ENCODE results near the gene BANF2. TPM values are rescaled to one million over a fixed set of nuclear protein-coding genes. Genes with fewer than 3 reads are reported as not detected.

Gene BANF2
- total and polyA plus RNA-seq, 2 donors = 0.14 to 0.25 TPM

DNA sequence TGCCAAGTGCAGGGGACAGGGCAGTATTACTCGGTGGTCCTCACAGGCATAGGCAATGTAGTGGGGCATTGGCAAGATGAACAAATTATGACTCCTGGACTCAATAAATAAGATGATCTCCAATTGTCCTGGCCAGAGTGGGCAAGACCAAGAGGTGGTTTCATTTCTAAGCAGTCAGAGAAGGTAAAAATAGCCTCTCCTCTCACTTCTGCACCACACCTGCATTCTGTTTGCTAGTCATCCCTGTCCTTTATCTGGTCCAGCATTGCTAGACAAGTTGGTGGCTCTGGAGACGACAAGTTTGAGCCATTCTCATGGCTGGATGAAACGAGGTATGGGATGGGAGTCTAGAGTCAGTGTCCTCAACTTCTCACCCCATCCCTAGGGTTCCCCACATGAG, 83.0 kb downstream of the BANF2 start:
- Histone ChIP-seq H3K4me1 (ENCODE audit: control insufficient read depth in 2 of 2, insufficient read depth in 2 of 2, low read length in 2 of 2) (no peaks in the 10 kb centered on the region), H3K9me3 (ENCODE audit: control insufficient read depth in 2 of 2, insufficient read depth in 1 of 2, low read length in 1 of 2) (no peaks in the 10 kb centered on the region), H3K27ac (ENCODE audit: low read depth in 1 of 2, low read length in 1 of 2) (no peak overlapping the region), H3K4me3 (ENCODE audit: low read length in 2 of 2) (no peak overlapping the region), H3K27me3 (ENCODE audit: control insufficient read depth in 2 of 2, insufficient read depth in 1 of 2, low read length in 1 of 2) (no peaks in the 10 kb centered on the region), H3K36me3 (ENCODE audit: control insufficient read depth in 2 of 2, insufficient read depth in 2 of 2, low read length in 1 of 2) (no peaks in the 10 kb centered on the region)
- no peak for DNase-seq (ENCODE audit: low read depth in 6 of 9, low spot score in 9 of 9)
- WGBS = 79% methylated on average over 3 of the region's 3 CpGs

GRCh38 chr20:17783671-17784070, 83.9 kb downstream of the BANF2 start:
- DNase-seq (ENCODE audit: low read depth in 6 of 9, low spot score in 9 of 9) = no peak
- no peaks in the 10 kb centered on the region for H3K4me1 ChIP-seq (ENCODE audit: control insufficient read depth in 2 of 2, insufficient read depth in 2 of 2, low read length in 2 of 2)
- no peak overlapping the region for H3K27ac ChIP-seq (ENCODE audit: low read depth in 1 of 2, low read length in 1 of 2)
- 34% methylated on average over 6 of the region's 6 CpGs for WGBS
- H3K27me3 ChIP-seq (ENCODE audit: control insufficient read depth in 2 of 2, insufficient read depth in 1 of 2, low read length in 1 of 2) = no peaks in the 10 kb centered on the region
- H3K36me3 ChIP-seq (ENCODE audit: control insufficient read depth in 2 of 2, insufficient read depth in 2 of 2, low read length in 1 of 2) = no peaks in the 10 kb centered on the region
- H3K4me3 ChIP-seq (ENCODE audit: low read length in 2 of 2) = no peak overlapping the region
- no peaks in the 10 kb centered on the region for H3K9me3 ChIP-seq (ENCODE audit: control insufficient read depth in 2 of 2, insufficient read depth in 1 of 2, low read length in 1 of 2)

- H3K27ac ChIP-seq (ENCODE audit: low read depth in 1 of 2, low read length in 1 of 2) = no peak overlapping the region
- no peak for DNase-seq (ENCODE audit: low read depth in 6 of 9, low spot score in 9 of 9)
- H3K36me3 ChIP-seq (ENCODE audit: control insufficient read depth in 2 of 2, insufficient read depth in 2 of 2, low read length in 1 of 2) = no peaks in the 10 kb centered on the region
- 94% methylated on average over 5 of the region's 5 CpGs for WGBS
- no peaks in the 10 kb centered on the region for H3K4me1 ChIP-seq (ENCODE audit: control insufficient read depth in 2 of 2, insufficient read depth in 2 of 2, low read length in 2 of 2)
- no peaks in the 10 kb centered on the region for H3K9me3 ChIP-seq (ENCODE audit: control insufficient read depth in 2 of 2, insufficient read depth in 1 of 2, low read length in 1 of 2)
- no peak overlapping the region for H3K4me3 ChIP-seq (ENCODE audit: low read length in 2 of 2)
- no peaks in the 10 kb centered on the region for H3K27me3 ChIP-seq (ENCODE audit: control insufficient read depth in 2 of 2, insufficient read depth in 1 of 2, low read length in 1 of 2)
Observed at GRCh38 chr20:17785007-17785406, 85.2 kb downstream of the BANF2 start.

Other genes starting within 250 kb of the BANF2 start
- 0.57 TPM for gene BFSP1, start 168.6 kb upstream of the BANF2 start, total RNA-seq
- gene BFSP1, start 168.6 kb upstream of the BANF2 start, polyA plus RNA-seq = 0.27 TPM
- 60.7 TPM for gene DSTN, start 129.9 kb upstream of the BANF2 start, total RNA-seq
- 310 TPM for gene DSTN, start 129.9 kb upstream of the BANF2 start, polyA plus RNA-seq
- 20.7 TPM for gene RRBP1, start 17.7 kb upstream of the BANF2 start, total RNA-seq
- 24.2 TPM for gene RRBP1, start 17.7 kb upstream of the BANF2 start, polyA plus RNA-seq

Measured in thymus (tissue), 11 donors.